ENCODE data around the gene RNF38. TPM values are rescaled to one million over a fixed set of nuclear protein-coding genes. Genes with fewer than 3 reads are reported as not detected.

Gene RNF38
- total RNA-seq, 1 experiment from 2014 or later = 60.2 TPM

GRCh38 chr9:36392489-36392888 lies 7.6 kb downstream of the RNF38 start:
- Histone ChIP-seq H3K18ac (ENCODE audit: insufficient read length, low read depth, low read length) (no peak overlapping the region), H4K20me1 (ENCODE audit: control insufficient read depth, insufficient read depth, insufficient read length) (no peaks in the 10 kb centered on the region), H2AFZ (ENCODE audit: low read length) (no peak overlapping the region), H3K56ac (ENCODE audit: insufficient read length, low read depth, low read length) (no peak overlapping the region), H3K27me3 (ENCODE audit: insufficient read depth, low read length) (no peaks in the 10 kb centered on the region), H3K4me2 (ENCODE audit: insufficient read depth, insufficient read length, low read length) (no peak overlapping the region), H3K4me1 (ENCODE audit: insufficient read depth, low read length) (peaks cover 6% of the 10 kb centered on the region; the same call in 1 of the 2 replicates), H2BK5ac (ENCODE audit: insufficient read length, low read length) (no peak overlapping the region), H4K8ac (replicated peaks; ENCODE audit: insufficient read length, low read depth, low read length) (no peak overlapping the region), H2BK20ac (ENCODE audit: low read depth, low read length, poor library complexity, severe bottlenecking) (no peak overlapping the region), H3T11ph (ENCODE audit: low read length) (no peak overlapping the region), H3K23me2 (ENCODE audit: insufficient read length, low read depth, low read length, poor library complexity, severe bottlenecking) (no peaks in the 10 kb centered on the region), H2BK15ac (ENCODE audit: low read depth, low read length) (no peak overlapping the region), H2BK12ac (ENCODE audit: insufficient read length, low read depth, low read length) (no peak overlapping the region), H4K91ac (ENCODE audit: insufficient read length, low read depth, low read length) (no peak overlapping the region), H3K14ac (ENCODE audit: insufficient read depth, low read length) (no peak overlapping the region), H2BK120ac (ENCODE audit: low read depth, low read length, poor library complexity, severe bottlenecking) (no peak overlapping the region), H3K4ac (ENCODE audit: low read depth, low read length) (no peak overlapping the region), H3K79me2 (ENCODE audit: insufficient read depth, low read length) (peaks cover 29% of the 10 kb centered on the region; the same call in 1 of the 2 replicates), H3K9me3 (ENCODE audit: control insufficient read depth, low read depth, low read length) (no peaks in the 10 kb centered on the region), H3K9ac (ENCODE audit: extremely low read depth, insufficient read length, low read length) (no peak overlapping the region), H3K79me1 (ENCODE audit: insufficient read depth, low read depth, low read length, poor library complexity, severe bottlenecking) (peaks cover 8% of the 10 kb centered on the region), H3K23ac (ENCODE audit: insufficient read length, low read depth, low read length) (no peak overlapping the region), H2AK5ac (ENCODE audit: insufficient read length, low read length) (no peak overlapping the region), H3K27ac (ENCODE audit: insufficient read length, low read depth, low read length) (no peak overlapping the region), H4K5ac (ENCODE audit: insufficient read length, low read depth, low read length) (no peak overlapping the region)
- H3K27me3 Mint-ChIP-seq (ENCODE audit: low read depth) = no peaks in the 10 kb centered on the region
- no peak for TF ChIP-seq CTCF (conservative IDR thresholded peaks at IDR 0.05)
- H3K36me3 Mint-ChIP-seq (ENCODE audit: insufficient read depth in 1 of 3, low read depth in 3 of 3) = peaks cover 0 to 21% (median 18%) of the 10 kb centered on the region in 3 experiments; a peak in 5 of 7 replicates
- peak overlapping the region in 2 of 3 experiments; percentile 74 to 82; a peak in 3 of 7 replicates for H3K27ac Mint-ChIP-seq
- WGBS (ENCODE audit: extremely low coverage, insufficient read length, low lambda C conversion rate) = no CpG with 5 or more reads among the region's 1 CpG
- no peaks in the 10 kb centered on the region for H3K9me3 Mint-ChIP-seq
- H3K4me1 Mint-ChIP-seq = peaks cover 52 to 56% of the 10 kb centered on the region in 2 experiments
- DNase-seq = no peak
- no peak overlapping the region for H3K4me3 Mint-ChIP-seq
